GM12878 (cell line): ENCODE results near the gene RALGAPA2. TPM values are rescaled to one million over a fixed set of nuclear protein-coding genes. Genes with fewer than 3 reads are reported as not detected.

ENCODE experiments used
- ATAC-seq: fragments of 200-7000 bp; cut with Tn5 transposase; 3 replicates; pipeline ENCODE4 v1.9.1; 2020; ENCODE audit warnings: mild to moderate bottlenecking, moderate library complexity
- BruUV-seq: library from RNA; stranded (reverse); fragments of 400-500 nt; replicated peaks from 2 replicates; lab custom pipeline; 2021; lab: Mats Ljungman, UMichigan
- CTCF ChIA-PET: fragments of 300-600 bp; sonication (Branson Sonifier 250); formaldehyde crosslinking; extraction: SDS; loops from one replicate; lab custom pipeline; 2021; ENCODE audit warnings: inconsistent platforms; lab: Yijun Ruan, JAX
- POLR2A ChIA-PET: fragments of 350-600 bp; formaldehyde crosslinking; extraction: SDS; loops from one replicate; lab custom pipeline; 2021; ENCODE audit warnings: inconsistent platforms; lab: Charles Lee
- RAD21 ChIA-PET: fragments of 300-600 bp; sonication (Branson Sonifier 250); formaldehyde crosslinking; loops from one replicate; lab custom pipeline; 2023; ENCODE audit warnings: antibody characterized with exemption; ENCODE audit not compliant: unreplicated experiment; lab: Charles Lee
- SMC1A ChIA-PET: fragments of 300-600 bp; sonication (Branson Sonifier 250); formaldehyde crosslinking; loops from one replicate; lab custom pipeline; 2023; ENCODE audit not compliant: unreplicated experiment, uncharacterized antibody; lab: Charles Lee
- DNase-seq: peaks from one replicate; pipeline ENCODE4 v3.0.0-alpha.2; 2011; ENCODE audit warnings: low read depth, low spot score
- FAIRE-seq: peaks from 3 replicates; lab custom pipeline; 2011; peaks lifted over from hg19 to GRCh38; lab: Jason Lieb, UNC
- H2AFZ ChIP-seq: 2 replicates; pipeline ENCODE4 v1.6.0; 2011; ENCODE audit warnings: low read depth, low read length, control low read depth; ENCODE audit not compliant: control insufficient read depth
- H3K27ac ChIP-seq: 2 replicates; pipeline ENCODE4 v1.5.1; 2011; ENCODE audit warnings: control low read depth; ENCODE audit not compliant: control insufficient read depth, insufficient read depth
- H3K27me3 ChIP-seq, 2 experiments: replicated peaks in 1 of 2; 2 replicates each; pipeline versions ENCODE4 v1.6.0 to v1.6.1; 2011; ENCODE audit warnings: low read length in 1 of 2; ENCODE audit not compliant: control insufficient read depth in 2 of 2, insufficient read depth in 2 of 2
- H3K36me3 ChIP-seq, 2 experiments: 2 replicates each; pipeline ENCODE4 v1.5.1; 2011; ENCODE audit warnings: low read length in 1 of 2; ENCODE audit not compliant: control insufficient read depth in 2 of 2, insufficient read depth in 2 of 2
- H3K4me1 ChIP-seq: 2 replicates; pipeline ENCODE4 v1.6.1; 2011; ENCODE audit warnings: mild to moderate bottlenecking, low read length, moderate library complexity, mixed read lengths; ENCODE audit not compliant: control insufficient read depth, insufficient read depth
- H3K4me2 ChIP-seq: 2 replicates; pipeline ENCODE4 v1.6.0; 2011; ENCODE audit warnings: control low read depth; ENCODE audit not compliant: control insufficient read depth, insufficient read depth
- H3K4me3 ChIP-seq: fragments of 200-600 bp; sonication (generic); 2 replicates; pipeline ENCODE4 v1.5.1; 2016
- H3K79me2 ChIP-seq: 2 replicates; pipeline ENCODE4 v1.6.0; 2011; ENCODE audit warnings: low read length; ENCODE audit not compliant: control insufficient read depth, insufficient read depth
- H3K9ac ChIP-seq: 2 replicates; pipeline ENCODE4 v1.8.0; 2011; ENCODE audit warnings: low read length, control low read depth, mixed read lengths; ENCODE audit not compliant: control insufficient read depth, insufficient read depth
- H3K9me3 ChIP-seq: replicated peaks from 3 replicates; pipeline ENCODE4 v1.5.1; 2011; ENCODE audit warnings: mild to moderate bottlenecking, low read length; ENCODE audit not compliant: control insufficient read depth, insufficient read depth
- H4K20me1 ChIP-seq: 2 replicates; pipeline ENCODE4 v1.6.0; 2011; ENCODE audit not compliant: control insufficient read depth, insufficient read depth
- BACH1 ChIP-seq: fragments of 450-650 bp; IDR thresholded peaks from 2 replicates; pipeline ENCODE4 v1.6.1; 2017; ENCODE audit warnings: mild to moderate bottlenecking, borderline replicate concordance
- CREB1 ChIP-seq: IDR thresholded peaks from 2 replicates; pipeline ENCODE4 v1.6.1; 2012; ENCODE audit warnings: low read depth, mild to moderate bottlenecking, inconsistent platforms
- POLR2AphosphoS2 ChIP-seq: IDR thresholded peaks from 2 replicates; pipeline ENCODE4 v1.6.1; 2011; ENCODE audit warnings: low read depth, mild to moderate bottlenecking, low read length, improper control_type of control experiment, moderate library complexity
- RUNX3 ChIP-seq: IDR thresholded peaks from 2 replicates; pipeline ENCODE4 v1.6.1; 2012; ENCODE audit warnings: low read length, inconsistent platforms
- SMAD5 ChIP-seq: IDR thresholded peaks from 2 replicates; pipeline ENCODE4 v1.6.1; 2016; ENCODE audit warnings: antibody characterized with exemption, low read depth
- SMC3 ChIP-seq: IDR thresholded peaks from 2 replicates; pipeline ENCODE4 v1.6.1; 2011; ENCODE audit warnings: low read length, improper control_type of control experiment, borderline replicate concordance
- WGBS: methylation state at CpG from one replicate; pipeline ENCODE4 v1.1.6; 2016; ENCODE audit warnings: low lambda C conversion rate; ENCODE audit not compliant: insufficient replicate concordance, insufficient coverage; ENCODE audit errors: missing lambda C conversion rate; 5-methylcytosine and 5-hydroxymethylcytosine counted together
- in situ Hi-C: fragments of 300-500 bp; cut with MboI; formaldehyde crosslinking; loops from 9 replicates; pipeline ENCODE4 v1.14.3; 2018; ENCODE audit warnings: mixed read lengths
- intact Hi-C: fragments of 100-400 bp; cut with micrococcal nuclease; formaldehyde crosslinking; loops from one replicate; pipeline ENCODE4 v1.14.2; 2022; ENCODE audit not compliant: unreplicated experiment
- polyA plus RNA-seq, 11 experiments: library from polyadenylated mRNA; depleted of rRNA in 4 of 11; unstranded in 6 of 11; stranded (reverse) in 5 of 11; fragments of >200 nt; fragmentation: Nextera tagmentation in 4 of 11; fragmentation: Illumina TruSeq in 1 of 11; extraction: Ambion mirVana in 4 of 11; extraction: Trizol in 1 of 11; gene quantifications; 1 replicate in 1 of 11; 2 replicates in 10 of 11; pipeline versions ENCODE4 v1.2.1 to v1.2.3, GENCODE V29; 2011 to 2016; ENCODE audit warnings: inconsistent platforms in 2 of 11, missing spikeins in 2 of 11, low read depth in 1 of 11
- total RNA-seq, 4 experiments: library from RNA; depleted of rRNA in 3 of 4; stranded (reverse); fragments of >200 nt in 3 of 4; fragmentation: Illumina TruSeq in 1 of 4; extraction: Trizol in 1 of 4; gene quantifications; 2 replicates each; pipeline versions ENCODE4 v1.2.1 to v1.2.3, GENCODE V29; 2013 to 2021
- TF ChIP-seq, protein P1 (sequence below): fragments of 450-650 bp; conservative IDR thresholded peaks from 2 replicates; pipeline ENCODE4 v1.6.1; 2017; ENCODE audit warnings: mild to moderate bottlenecking, moderate library complexity
- TF ChIP-seq, protein P2 (sequence below): fragments of 450-650 bp; formaldehyde crosslinking; IDR thresholded peaks from 2 replicates; pipeline ENCODE4 v1.4.0; 2020; ENCODE audit warnings: mild to moderate bottlenecking, moderate library complexity
- TF ChIP-seq, protein P3 (sequence below): IDR thresholded peaks from 2 replicates; pipeline ENCODE4 v1.6.1; 2011; ENCODE audit warnings: borderline replicate concordance, low read depth, mild to moderate bottlenecking, moderate library complexity, mixed read lengths, low read length; ENCODE audit not compliant: insufficient read depth; ENCODE audit errors: extremely low read length
- TF ChIP-seq, protein P4 (sequence below): fragments of 150-350 bp; IDR thresholded peaks from 2 replicates; pipeline ENCODE4 v1.6.1; 2014; ENCODE audit warnings: mild to moderate bottlenecking, low read depth, low read length

The RALGAPA2 gene
- total and polyA plus RNA-seq, 10 of the 15 experiments (the other 5 are each of a cell fraction or from before 2014, with no cell fraction given): 2.9 to 29.4 (median 19.6) TPM

DNA sequence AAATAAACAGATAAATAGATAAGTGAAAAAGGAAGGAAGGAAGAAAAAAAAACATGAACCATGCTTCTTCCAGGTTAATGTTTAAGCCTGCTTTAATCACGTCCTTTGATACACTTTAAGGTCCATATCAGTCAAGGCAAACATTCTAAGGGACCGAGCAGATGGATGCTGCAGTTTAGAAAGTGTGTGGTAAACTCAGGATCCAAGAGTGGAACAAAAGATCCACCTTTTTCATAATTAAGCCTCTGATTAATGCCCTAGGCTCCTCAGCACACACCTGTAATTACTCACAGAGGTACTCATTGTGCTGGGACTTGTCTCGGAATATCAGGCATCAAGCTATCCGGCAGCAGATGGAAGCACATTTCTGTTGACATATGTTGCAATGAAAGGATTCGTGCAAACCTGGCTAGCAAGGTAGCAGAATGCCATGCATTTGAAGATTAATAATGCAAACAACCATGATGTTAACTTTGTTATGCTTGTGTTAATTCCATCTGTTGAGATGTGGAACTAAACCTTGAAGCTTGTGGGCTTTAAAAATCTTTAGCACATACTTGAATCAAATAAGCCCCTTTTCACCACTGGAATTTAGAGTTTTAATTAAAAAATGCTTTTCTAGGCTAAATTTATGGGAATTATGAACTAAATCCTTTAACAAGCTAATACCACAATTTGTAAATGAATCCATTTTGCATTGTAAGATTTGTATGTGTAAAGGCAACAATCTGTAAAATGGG, 163.7 kb downstream of the RALGAPA2 start (continued):
- TF ChIP-seq, protein P1, sequence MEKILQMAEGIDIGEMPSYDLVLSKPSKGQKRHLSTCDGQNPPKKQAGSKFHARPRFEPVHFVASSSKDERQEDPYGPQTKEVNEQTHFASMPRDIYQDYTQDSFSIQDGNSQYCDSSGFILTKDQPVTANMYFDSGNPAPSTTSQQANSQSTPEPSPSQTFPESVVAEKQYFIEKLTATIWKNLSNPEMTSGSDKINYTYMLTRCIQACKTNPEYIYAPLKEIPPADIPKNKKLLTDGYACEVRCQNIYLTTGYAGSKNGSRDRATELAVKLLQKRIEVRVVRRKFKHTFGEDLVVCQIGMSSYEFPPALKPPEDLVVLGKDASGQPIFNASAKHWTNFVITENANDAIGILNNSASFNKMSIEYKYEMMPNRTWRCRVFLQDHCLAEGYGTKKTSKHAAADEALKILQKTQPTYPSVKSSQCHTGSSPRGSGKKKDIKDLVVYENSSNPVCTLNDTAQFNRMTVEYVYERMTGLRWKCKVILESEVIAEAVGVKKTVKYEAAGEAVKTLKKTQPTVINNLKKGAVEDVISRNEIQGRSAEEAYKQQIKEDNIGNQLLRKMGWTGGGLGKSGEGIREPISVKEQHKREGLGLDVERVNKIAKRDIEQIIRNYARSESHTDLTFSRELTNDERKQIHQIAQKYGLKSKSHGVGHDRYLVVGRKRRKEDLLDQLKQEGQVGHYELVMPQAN: no peak
- TF ChIP-seq BACH1 (no peak), RUNX3 (no peak)
- TF ChIP-seq, protein P2, sequence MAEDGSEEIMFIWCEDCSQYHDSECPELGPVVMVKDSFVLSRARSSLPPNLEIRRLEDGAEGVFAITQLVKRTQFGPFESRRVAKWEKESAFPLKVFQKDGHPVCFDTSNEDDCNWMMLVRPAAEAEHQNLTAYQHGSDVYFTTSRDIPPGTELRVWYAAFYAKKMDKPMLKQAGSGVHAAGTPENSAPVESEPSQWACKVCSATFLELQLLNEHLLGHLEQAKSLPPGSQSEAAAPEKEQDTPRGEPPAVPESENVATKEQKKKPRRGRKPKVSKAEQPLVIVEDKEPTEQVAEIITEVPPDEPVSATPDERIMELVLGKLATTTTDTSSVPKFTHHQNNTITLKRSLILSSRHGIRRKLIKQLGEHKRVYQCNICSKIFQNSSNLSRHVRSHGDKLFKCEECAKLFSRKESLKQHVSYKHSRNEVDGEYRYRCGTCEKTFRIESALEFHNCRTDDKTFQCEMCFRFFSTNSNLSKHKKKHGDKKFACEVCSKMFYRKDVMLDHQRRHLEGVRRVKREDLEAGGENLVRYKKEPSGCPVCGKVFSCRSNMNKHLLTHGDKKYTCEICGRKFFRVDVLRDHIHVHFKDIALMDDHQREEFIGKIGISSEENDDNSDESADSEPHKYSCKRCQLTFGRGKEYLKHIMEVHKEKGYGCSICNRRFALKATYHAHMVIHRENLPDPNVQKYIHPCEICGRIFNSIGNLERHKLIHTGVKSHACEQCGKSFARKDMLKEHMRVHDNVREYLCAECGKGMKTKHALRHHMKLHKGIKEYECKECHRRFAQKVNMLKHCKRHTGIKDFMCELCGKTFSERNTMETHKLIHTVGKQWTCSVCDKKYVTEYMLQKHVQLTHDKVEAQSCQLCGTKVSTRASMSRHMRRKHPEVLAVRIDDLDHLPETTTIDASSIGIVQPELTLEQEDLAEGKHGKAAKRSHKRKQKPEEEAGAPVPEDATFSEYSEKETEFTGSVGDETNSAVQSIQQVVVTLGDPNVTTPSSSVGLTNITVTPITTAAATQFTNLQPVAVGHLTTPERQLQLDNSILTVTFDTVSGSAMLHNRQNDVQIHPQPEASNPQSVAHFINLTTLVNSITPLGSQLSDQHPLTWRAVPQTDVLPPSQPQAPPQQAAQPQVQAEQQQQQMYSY (CRISPR knock-in tag): no peak
- TF ChIP-seq, all 136 proteins: peak for 0

DNA sequence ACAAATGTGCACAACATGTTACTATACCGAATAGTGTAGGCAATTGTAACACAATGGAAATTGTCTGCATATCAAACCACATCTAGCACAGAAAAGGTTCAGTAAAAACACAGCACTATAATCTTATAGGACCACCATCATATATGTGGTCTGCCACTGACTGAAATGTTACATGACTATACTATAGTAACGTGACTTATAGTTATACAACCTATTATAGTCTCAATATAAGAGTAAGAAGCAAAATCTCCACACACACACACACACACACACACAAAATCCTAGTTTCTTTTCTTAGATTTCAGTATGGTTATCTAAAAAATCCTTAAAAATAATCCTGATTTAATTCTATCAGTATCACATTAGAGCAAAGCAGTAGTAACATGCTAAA, 164.6 kb downstream of the RALGAPA2 start:
- Histone ChIP-seq H3K9ac (no peak overlapping the region), H3K9me3 (no peaks in the 10 kb centered on the region), H3K27ac (no peak overlapping the region), H3K36me3 (no peaks in the 10 kb centered on the region; a peak in 1 of 4 replicates), H3K4me1 (peaks cover 4% of the 10 kb centered on the region), H3K79me2 (no peaks in the 10 kb centered on the region), H4K20me1 (no peaks in the 10 kb centered on the region), H3K27me3 (no peaks in the 10 kb centered on the region), H3K4me2 (no peak overlapping the region), H3K4me3 (no peak overlapping the region), H2AFZ (no peak overlapping the region)
- FAIRE-seq (peak; percentile 7), DNase-seq (no peak), ATAC-seq (no peak)
- intact Hi-C loops: no loop called here
- 98% methylated on average over 2 of the region's 2 CpGs for WGBS
- ChIA-PET RAD21 (no interaction called here), CTCF (no interaction called here), SMC1A (no interaction called here), POLR2A (no interaction called here)
- no TSS peak for BruUV-seq
- in situ Hi-C loops: no loop called here
- TF ChIP-seq, protein P3, sequence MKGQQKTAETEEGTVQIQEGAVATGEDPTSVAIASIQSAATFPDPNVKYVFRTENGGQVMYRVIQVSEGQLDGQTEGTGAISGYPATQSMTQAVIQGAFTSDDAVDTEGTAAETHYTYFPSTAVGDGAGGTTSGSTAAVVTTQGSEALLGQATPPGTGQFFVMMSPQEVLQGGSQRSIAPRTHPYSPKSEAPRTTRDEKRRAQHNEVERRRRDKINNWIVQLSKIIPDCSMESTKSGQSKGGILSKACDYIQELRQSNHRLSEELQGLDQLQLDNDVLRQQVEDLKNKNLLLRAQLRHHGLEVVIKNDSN: no peak
- TF ChIP-seq, protein P1: no peak
- TF ChIP-seq SMAD5 (no peak), SMC3 (no peak), CREB1 (no peak), POLR2AphosphoS2 (no peak)
- TF ChIP-seq, protein P4, sequence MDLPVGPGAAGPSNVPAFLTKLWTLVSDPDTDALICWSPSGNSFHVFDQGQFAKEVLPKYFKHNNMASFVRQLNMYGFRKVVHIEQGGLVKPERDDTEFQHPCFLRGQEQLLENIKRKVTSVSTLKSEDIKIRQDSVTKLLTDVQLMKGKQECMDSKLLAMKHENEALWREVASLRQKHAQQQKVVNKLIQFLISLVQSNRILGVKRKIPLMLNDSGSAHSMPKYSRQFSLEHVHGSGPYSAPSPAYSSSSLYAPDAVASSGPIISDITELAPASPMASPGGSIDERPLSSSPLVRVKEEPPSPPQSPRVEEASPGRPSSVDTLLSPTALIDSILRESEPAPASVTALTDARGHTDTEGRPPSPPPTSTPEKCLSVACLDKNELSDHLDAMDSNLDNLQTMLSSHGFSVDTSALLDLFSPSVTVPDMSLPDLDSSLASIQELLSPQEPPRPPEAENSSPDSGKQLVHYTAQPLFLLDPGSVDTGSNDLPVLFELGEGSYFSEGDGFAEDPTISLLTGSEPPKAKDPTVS: no peak
